C4-2B (cell line): ENCODE measurements around the gene IQSEC1.

Source experiments
- CTCF ChIP-seq: fragments of 450-650 bp; conservative IDR thresholded peaks from 2 replicates; pipeline ENCODE4 v1.5.1; 2017; ENCODE audit warnings: mild to moderate bottlenecking
- ZFX ChIP-seq: fragments of 450-650 bp; IDR thresholded peaks from 2 replicates; pipeline ENCODE4 v1.6.1; 2017

GRCh38 chr3:12972781-12973702 is 100.2 kb downstream of the IQSEC1 start:
- no peak for TF ChIP-seq CTCF
- TF ChIP-seq ZFX, result no peak
